Measurements from ENCODE around the gene LPP. TPM values are rescaled to one million over a fixed set of nuclear protein-coding genes. Genes with fewer than 3 reads are reported as not detected.

The LPP gene
- total and polyA plus RNA-seq, 2 of the 4 experiments (the other 2 are of a cell fraction) = 16.0 to 130 TPM

GRCh38 chr3:188217011-188217463, 63.1 kb downstream of the LPP start:
- no peaks in the 10 kb centered on the region for H3K27me3 ChIP-seq (ENCODE audit: control insufficient read depth, insufficient read depth, low read length)
- peaks cover 46% of the 10 kb centered on the region for H4K20me1 ChIP-seq (ENCODE audit: insufficient read depth, low read length)
- POLR2A ChIA-PET (ENCODE audit: unreplicated experiment) = no interaction called here
- ATAC-seq (ENCODE audit: low read depth) = no peak
- TF ChIP-seq RFX5 (IDR thresholded peaks at IDR 0.05; ENCODE audit: low read depth, low read length) = no peak
- no peak for TF ChIP-seq POLR2A (IDR thresholded peaks at IDR 0.05; ENCODE audit: low read depth, low read length)
- no peak overlapping the region for H2BK15ac ChIP-seq (ENCODE audit: low read depth, low read length)
- no peak overlapping the region for H4K5ac ChIP-seq (ENCODE audit: low read depth, low read length)
- H3K79me1 ChIP-seq (ENCODE audit: low read depth in 1 of 2, low read length in 2 of 2) = peaks cover 24 to 81% of the 10 kb centered on the region in 2 experiments
- H4K91ac ChIP-seq (ENCODE audit: insufficient read depth, low read depth, low read length) = no peak overlapping the region
- in situ Hi-C loops (cut with MboI; ENCODE audit: low sequenced_read_pairs) = no loop called here
- H2AK5ac ChIP-seq (ENCODE audit: low read depth, low read length) = no peak overlapping the region
- no peak overlapping the region for H2BK120ac ChIP-seq (ENCODE audit: low read depth, low read length)
- H3K23ac ChIP-seq (ENCODE audit: low read depth, low read length) = peak overlapping the region; percentile 46
- no TSS peak for BruUV-seq (replicated peaks)
- H3K9me3 ChIP-seq (ENCODE audit: control insufficient read depth, insufficient read depth, low read length) = no peaks in the 10 kb centered on the region
- H2BK20ac ChIP-seq (ENCODE audit: low read depth, low read length) = no peak overlapping the region
- H3K4me2 ChIP-seq (ENCODE audit: low read depth, low read length) = no peak overlapping the region
- H3K9ac ChIP-seq (ENCODE audit: low read depth, low read length) = no peak overlapping the region
- intact Hi-C loops (cut with micrococcal nuclease) = no loop called here
- peaks cover 35% of the 10 kb centered on the region for H3K9me1 ChIP-seq (ENCODE audit: insufficient read depth, low read length)
- H2BK5ac ChIP-seq (ENCODE audit: low read depth, low read length, poor library complexity, severe bottlenecking) = no peak overlapping the region
- no peak overlapping the region for H3K4me3 ChIP-seq (ENCODE audit: insufficient read depth, low read depth, low read length)
- 100% methylated on average over 1 of the region's 4 CpGs; no CpG with 5 or more reads in 1 of the 2 experiments for WGBS, 2 experiments (ENCODE audit: extremely low coverage in 2 of 2, insufficient read length in 1 of 2)
- H3K4ac ChIP-seq (ENCODE audit: low read depth, low read length) = no peak overlapping the region
- no peak for DNase-seq
- no peak overlapping the region for H2AFZ ChIP-seq (replicated peaks; ENCODE audit: low read length, poor library complexity)
- H3K36me3 ChIP-seq (ENCODE audit: control insufficient read depth, insufficient read depth, low read length) = peaks cover 25% of the 10 kb centered on the region
- CTCF ChIA-PET = interaction anchor here (0.6 to 1.0 kb wide), 2 partner anchors 48 to 80 kb away, joined by 3 read pairs; no protein-coding TSS in a partner anchor
- no peak overlapping the region for H4K8ac ChIP-seq (ENCODE audit: low read depth in 2 of 2, low read length in 2 of 2)
- H3K4me1 ChIP-seq (ENCODE audit: control insufficient read depth, insufficient read depth, low read length) = peaks cover 36% of the 10 kb centered on the region
- dilution Hi-C loops (cut with HindIII; ENCODE audit: low sequenced_read_pairs, unreplicated experiment) = no loop called here
- no peak overlapping the region for H3K27ac ChIP-seq (ENCODE audit: insufficient read depth, low read length)
- no peak overlapping the region for H3K18ac ChIP-seq (ENCODE audit: low read depth, low read length)
- no peak overlapping the region for H3K14ac ChIP-seq (replicated peaks; ENCODE audit: low read depth, low read length)
- H2AK9ac ChIP-seq (replicated peaks; ENCODE audit: low read depth, low read length, poor library complexity) = no peak overlapping the region
- H3K56ac ChIP-seq (ENCODE audit: extremely low read depth, insufficient read depth, low read length) = no peak overlapping the region
